Activated T-helper 1 cell treated with anti-CD3 and anti-CD28 coated beads, Interleukin-2, amount 50 U/mL, for 16 hours (primary cell): ENCODE results near the gene MYL10.
"Not testable (repeated sequence)": the region's sequence is repeated elsewhere in the genome, so short reads cannot be mapped to it uniquely, and the experiment has no call there.

Experiments used
- DNase-seq, 2 donors: peaks; one replicate each; pipeline ENCODE4 v3.0.0-alpha.2; 2020; ENCODE audit warnings: low read depth in 1 of 2, low spot score in 1 of 2

MYL10 gene

DNA sequence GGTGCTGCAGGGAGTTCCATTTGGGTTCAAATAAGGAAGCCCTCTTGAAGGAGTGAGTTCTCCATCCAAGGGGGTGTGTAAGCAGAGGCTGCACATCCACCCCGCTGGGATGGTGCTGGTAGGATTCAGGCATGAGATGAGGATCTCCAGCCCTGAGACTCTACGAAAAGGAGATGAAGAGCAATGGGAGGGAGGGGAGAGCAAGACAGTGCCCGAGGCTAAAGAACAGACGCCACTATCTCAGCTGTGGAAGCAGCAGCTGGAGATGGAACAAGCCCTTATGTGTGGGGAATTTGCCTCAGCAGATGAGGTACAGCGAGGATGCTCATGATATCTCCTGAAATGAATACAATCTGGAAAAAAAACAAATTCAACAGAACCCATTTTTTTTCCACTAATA lies 28.1 kb upstream of the MYL10 start:
- DNase-seq, result no peak

DNA sequence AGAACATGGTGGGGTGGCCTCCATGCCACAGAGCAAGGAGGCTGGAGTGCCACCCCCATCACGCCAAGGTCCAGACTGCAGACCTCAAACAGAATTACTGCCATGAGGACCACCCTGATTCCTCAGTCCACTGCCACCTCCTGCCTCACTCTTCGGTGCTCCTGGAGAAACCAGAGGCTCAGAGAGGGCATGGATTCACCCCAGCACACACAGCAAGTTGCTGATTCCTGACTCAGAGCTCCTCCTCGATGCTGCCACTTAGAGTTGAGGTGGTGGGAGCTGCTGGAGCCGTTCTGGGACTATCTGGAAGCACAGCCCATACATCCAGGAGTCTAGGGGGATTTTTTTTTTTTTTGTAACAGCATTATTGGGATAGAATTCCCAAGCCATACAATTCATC lies 22.0 kb upstream of the MYL10 start:
- DNase-seq, result no peak

DNA sequence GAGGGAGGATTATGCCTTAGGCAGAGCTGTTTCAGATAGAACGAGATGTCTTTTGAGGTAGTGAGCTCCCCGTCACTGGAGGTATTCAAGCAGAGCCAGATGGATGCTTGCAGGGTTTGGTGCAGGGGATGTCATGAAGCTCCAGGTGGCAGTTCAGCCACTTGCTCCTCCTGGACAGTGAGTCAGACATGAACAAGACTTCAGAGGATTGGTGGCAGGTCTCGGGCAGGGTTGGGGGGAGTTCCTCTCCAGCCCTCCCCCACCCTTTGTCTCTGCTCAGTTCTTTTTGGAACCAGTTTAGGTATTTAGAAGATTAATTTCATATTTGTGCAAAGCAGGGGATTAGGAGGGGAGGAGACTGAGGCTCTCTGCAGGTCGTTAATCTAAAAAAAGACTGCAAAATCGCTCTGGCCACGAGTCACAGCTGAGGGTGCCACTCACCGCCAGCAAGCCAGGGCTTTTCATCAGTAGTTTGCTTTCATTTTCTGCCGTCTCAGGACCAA lies 21.5 kb upstream of the MYL10 start:
- DNase-seq, result no peak

DNA sequence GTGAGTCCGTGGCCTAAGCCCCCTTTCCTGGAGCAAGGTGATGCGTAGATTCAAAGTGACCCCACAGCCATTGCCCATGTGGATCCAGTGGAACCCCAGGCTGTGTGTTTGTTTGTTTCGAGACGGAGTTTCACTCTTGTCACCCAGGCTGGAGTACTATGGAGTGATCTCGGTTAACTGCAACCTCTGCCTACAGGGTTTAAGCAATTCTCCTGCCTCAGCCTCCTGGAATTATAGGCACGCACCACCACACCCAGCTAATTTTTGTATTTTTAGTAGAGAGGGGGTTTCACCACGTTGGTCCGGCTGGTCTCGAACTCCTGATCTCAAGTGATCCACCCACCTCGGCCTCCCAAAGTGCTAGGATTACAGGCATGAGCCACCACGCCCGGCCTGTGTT lies 18.8 kb upstream of the MYL10 start:
- not testable (repeated sequence) for DNase-seq

DNA sequence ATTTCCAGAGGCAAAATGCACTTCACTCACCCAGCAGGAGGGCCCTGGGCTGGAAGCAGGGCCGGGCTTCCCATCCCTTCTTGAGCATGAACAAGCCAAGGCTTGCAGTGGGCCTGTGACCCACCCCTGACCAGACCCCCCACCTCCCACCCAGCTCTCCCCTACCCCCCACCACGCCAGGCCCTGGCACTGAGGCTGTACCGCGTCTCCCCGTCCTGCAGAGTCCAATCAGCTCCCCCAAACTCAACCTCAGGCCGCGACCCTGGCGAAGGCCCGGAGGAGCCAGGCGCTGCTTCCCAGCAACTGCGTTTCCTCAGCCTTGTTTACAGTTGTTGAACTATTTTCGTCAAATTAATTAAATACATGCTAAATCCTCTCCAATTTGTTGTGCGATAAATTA lies 16.9 kb upstream of the MYL10 start:
- DNase-seq, result no peak

DNA sequence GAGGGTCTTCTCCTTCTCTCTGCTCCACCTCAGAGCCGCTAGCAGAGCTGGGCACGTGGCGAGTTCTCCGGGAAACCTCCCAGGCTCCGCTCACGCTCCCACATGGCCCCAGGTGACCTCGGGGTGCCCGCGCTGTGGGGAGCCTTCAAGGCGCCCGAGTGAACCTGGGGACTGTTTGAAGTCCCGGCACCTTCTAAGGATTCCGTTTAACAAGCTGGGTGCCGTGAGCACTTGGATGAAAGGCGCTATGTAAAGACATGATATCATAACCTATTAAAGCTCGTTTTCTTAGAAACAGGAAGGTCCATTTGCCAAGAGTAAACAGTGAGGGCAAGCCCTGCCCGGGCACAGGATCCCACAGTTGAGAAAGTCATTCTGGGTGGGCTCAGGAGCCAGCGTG lies 15.8 kb upstream of the MYL10 start:
- no peak for DNase-seq

DNA sequence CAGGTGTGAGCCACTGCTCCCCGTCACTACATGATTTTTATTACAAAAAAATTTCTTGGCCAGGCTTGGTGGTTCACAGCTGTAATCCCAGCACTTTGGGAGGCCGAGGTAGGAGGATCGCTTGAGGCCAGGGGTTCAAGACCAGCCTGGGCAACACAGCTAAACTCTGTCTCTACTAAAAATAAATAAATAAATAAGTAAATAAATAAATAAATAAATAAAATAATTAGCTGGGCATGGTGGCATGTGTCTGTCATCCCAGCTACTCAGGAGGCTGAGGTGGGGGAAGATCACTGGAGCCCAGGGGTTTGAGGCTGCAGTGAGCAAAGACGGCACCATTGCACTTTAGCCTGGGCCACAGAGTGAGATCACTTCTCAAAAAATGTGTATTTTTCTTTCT lies 10.0 kb upstream of the MYL10 start:
- DNase-seq, result not testable (repeated sequence)

DNA sequence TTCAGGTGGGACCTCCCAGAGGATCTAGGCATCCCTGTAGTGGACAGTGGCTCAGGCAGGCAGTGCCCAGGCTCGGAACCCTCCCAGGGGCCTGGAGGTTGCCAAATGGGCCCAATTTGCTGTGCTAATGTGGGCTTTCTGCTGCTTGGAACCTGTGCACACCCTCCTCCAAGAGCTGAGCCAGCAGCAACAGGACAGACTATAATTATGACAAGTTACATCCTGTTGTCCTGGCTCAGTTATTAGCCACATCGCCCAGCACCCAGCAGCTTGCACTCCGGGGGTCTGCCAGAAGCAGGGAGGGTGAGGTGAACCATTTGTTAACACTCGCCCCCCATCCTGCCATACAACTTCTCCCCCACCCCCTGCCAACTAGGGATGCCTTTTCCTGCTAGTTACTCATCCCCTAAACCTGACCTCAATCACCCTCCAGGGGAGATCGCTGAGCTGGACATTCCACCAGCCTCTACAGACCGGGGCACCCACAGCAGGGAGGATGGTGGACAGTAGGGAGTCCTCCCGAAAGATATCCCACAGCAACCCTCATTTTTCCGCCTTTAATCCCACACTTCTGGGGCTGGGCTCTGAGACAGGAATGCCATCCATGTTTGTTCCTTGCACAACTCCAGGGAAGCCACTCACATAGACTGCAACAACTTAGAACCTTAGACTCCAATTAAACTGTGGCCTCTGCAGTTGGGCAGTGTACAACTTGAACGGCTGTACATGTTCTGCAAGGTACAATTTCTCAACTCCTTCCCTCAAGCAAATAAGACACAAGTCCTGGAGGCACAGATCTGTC lies 7.9 kb upstream of the MYL10 start:
- DNase-seq, result no peak

DNA sequence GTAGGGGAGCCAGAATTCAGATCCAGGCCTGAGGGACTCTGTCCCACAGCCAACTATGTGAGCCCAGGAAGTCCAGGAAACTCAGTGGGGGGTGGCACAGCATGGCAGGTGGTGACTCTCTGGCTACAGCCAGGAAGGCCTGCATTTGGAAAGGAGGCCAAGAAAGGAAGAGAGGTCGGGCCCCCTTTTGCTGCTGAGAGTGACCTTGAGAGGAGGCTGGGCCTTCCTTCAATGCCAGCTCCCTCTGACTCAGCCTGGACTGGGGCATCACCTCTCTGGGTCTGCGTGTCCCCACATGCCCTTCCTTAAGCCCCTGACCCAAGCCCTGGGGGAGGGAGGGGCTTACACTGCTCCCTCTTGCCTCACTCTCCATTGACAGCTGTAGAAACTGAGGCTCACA lies 6.4 kb upstream of the MYL10 start:
- DNase-seq, result no peak

DNA sequence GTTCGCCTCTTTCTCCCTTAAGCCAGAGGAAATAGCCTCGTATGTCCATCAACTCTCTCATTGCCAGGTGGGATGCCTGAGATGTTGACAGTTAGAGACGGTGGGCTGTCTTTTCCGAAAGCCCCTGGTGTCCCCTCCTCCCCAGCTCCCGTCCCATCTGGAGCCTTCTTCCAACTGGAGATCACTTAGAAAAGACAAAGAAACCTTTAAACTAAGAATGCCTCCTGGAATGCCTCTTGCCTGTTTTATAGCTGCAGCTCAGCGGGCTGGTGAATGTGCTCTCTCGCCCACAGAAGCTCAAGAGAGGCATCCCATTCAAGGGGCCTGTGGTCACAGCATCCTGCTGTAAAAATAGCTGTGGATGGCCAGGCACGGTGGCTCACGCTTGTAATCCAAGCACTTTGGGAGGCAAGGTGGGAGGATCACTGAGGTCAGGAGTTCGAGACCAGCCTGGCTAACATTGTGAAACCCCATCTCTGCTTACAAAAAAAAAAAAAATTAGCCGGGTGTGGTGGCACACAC lies 5.2 kb upstream of the MYL10 start:
- DNase-seq, result no peak

DNA sequence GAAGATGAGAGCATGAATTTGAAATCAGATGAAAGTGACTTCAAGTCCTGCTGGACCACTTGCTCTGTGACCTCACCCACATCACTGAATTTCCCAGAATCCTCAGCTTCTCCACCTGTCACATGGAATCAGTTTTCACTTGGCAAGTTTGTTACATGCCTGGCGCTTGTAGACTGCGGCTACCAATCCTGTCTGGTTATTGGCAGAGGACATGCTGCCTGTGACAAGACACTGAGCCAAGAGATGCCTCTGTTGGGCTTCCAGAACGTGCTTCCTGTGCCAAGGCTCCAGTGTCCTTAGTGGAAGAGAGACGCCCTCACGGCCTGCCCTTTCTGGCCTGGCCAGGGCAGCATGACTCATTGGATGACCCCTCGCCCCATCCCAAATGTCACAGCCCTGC lies 4.4 kb upstream of the MYL10 start:
- no peak for DNase-seq

DNA sequence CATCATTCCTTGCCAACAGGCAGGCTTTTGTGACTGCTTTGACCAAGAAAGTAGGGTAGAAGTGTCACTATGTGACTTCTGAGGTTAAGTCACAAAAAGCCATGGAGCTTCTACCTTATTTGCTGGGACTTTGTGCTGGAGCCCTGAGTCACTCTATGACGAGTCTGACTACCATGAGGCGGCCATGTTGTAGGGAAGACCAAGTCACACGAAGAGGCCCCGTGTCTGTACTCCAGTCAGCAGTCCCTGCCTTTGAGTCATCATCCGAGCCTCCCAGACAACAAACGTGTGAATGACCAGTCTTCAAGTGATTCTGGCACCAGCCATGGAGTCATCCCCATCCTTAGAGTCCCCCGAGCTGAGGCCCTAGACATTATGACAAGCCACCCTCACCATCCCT lies 3.5 kb upstream of the MYL10 start:
- no peak for DNase-seq

DNA sequence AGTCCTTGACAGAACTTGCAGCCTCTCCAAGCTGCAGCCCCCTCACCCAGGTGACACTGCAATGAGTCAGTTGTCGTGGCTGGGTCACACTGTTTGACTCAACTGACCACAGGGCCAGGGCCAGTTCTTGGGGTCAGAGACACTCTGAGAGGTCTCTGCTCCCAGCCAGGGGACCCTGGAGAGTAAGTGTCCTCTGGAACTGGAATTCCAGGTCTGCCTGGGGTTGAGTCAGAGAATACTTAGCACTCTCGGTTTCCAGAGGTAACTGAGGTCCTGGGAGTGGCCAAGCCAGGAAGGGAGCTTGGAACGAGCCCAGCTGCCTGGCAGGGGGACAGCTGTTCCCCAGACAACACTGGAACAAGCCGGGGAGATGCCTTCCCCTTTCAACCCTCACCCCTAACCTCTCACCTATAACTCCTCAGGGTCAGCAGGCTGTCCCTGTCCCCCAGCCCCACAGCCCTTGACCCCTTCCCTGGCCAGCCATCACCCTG lies 2.2 kb upstream of the MYL10 start:
- DNase-seq, result no peak

DNA sequence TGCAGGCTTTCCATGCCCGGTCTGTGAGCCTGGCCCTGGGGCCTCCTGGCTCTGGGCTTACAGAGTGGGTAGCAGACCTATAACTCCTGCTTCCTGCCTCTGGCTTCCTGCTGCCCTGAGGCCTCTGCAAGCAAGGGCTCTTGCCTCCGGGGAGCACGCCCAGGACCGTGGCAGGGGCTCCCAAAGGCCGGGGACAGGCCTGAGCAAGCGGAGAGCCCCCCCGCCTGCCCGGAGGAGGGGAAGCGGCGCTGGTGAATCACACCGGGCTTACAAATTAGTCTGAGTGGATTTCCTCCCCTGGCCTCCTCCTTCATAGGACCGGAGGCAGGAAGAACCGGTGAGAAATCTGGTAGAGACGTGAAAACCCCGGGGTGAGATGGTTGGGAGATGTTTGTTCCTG lies 1.5 kb upstream of the MYL10 start:
- DNase-seq, result no peak

DNA sequence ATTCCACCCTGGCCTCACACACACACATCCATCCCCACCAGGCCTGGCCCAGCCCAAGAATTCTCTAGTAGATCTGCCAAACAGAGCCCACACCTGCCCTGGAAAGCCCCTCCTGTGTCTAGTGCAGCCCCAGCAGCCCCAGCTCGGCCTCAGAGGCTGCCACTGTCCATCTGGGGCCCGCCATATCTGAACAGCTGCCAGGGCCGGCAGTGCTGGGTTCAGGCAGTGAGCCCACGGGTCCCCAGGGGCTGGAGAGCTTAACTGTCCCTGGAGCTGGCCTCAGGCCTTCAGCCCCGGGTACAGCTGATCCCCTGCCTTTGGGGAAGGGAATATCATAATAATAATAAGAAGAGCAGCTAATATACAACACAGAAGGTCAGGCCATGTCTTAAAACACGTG lies 574 bp downstream of the MYL10 start:
- DNase-seq, result no peak

DNA sequence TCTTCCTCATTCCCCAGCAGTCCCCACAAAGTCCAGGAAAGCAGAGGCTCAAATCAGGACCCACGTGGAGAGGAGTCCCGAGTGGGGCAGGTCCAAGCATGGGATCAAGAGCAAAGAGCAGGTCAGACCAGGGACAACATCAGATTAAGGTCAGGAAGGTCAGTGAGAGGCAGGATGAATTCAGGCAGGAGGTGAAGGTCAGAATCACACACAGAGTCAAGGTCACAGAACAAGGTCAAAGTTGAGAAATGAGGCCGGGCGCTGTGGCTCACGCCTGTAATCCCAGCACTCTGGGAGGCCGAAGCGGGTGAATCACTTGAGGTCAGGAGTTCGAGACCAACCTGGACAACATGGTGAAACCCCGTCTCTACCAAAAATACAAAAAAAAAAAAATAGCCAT lies 2.3 kb downstream of the MYL10 start:
- DNase-seq, result no peak

DNA sequence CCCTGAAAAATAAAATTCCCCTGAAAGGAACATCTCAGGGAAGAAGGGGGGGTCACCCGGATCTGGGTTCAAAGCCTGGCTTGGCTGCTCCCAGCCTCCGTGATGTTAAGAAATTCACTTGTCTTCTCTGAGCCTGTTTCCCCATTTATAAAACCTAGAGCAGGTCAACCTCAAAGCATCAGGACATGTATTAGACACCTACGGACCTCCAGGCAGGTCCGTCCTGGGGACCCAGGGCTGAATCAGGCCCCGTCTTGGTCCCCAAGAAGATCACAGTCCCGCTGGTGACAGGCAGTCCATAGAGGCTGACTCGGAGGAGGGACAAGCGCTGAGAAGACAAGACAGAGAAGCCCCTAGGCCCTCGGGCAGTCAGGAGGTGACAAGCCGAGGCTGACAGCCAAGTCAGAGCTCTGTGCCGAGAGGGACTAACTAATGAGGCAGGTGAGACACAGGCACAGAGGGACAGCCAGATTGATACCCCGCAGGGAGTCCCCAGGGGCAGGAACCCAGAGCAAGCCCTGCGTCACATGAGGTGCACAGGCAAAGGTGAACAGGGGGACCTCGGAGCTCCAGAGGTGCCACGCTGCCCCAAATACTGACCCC lies 2.9 kb downstream of the MYL10 start:
- no peak for DNase-seq

DNA sequence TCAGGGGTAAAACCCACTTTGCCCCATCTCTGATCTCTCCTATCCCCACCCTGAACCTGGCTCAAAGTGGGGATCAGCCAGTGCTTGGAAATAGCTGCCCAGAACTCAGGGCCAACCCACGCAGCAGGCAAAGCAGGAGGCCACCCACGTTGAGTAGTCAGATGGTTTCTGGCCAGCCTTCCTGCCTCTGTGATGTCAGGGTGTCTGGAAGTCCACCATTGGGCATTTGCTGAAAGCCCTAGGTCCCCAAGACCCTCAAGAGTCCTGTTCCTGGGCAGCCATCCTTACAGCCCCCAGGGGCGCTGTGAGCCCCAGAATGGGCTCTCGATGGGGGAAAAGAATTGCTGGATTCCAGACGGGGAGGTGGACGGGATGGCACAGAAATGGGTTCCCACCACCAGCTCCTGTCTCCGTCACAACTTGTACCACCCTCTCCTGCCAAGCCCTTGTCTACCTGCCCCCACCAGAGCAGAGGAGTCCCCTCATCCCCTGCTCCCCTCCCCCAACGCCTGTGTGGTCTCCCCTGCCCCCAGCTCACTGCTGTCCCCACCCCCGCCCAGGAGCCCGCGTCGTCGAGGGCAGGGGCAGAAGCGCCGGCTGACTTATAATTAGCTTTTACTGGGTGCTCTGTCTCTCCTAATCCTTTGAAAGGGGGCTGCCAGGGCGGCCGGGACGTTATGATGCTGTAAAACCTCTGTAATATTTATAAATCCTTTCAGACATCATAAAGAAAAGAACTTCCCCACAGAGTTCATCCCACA lies 3.9 kb downstream of the MYL10 start:
- DNase-seq, result no peak

DNA sequence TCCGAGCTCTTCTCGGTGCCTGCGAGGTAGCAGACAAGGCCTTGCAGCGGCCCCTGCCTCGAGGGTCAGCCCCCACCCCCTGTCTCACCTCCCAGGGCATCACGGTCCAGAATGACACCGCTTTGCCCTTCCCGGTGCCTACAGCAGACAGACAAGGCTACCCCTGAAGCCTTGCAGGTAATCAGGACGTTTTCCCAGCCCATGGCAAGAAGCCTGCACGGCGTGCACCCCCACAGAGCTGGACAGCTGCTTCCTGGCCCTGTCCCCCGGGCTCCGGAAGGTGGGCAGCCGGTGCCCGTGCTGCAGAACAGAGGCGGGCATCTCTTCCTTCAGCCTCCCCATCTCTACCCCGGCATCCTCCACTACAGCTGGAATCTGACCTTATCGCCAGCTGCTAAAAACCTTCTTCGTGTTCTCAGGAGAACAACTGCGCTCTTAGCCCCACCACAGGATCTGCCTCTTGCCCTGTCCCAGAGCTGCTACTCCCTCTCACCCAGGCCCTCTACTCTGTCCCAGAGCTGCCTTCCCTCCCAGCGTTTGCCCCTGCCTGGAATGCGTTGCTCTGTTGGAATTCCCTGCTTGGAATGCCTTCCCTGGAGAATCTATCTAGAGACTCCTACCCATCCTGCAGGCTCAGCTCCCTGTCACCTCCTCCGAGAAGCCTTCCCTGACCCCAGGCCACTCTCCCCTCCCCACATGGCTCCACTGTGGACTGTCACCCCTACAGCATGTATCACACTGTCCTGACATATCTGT lies 4.7 kb downstream of the MYL10 start:
- DNase-seq, result no peak

DNA sequence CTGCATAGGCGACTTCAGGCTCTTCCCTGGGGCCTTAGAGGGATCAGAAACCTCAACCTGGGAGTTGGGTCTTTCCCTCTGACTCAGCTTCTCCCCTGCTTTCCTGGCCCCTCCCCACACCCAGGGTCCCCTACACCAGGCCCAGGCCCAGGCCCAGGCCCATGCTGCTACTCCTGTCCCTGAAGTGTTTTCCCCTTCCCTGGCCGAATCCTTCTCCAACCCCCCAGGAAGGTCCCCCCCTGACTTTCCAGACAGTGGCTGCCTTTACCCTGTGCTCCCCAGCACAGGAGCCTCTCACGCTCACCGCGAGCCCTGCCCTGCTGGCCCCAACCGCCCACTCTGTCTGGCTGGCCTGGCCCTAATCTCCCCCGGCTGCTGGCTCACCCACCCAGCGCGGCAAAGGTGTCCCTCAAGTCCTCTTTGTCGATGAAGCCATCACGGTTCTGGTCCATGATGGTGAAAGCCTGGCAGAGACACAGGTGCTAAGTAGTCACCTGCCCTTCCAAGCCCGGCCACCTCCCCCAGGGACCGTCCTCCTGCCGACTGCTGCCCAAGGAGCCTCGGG lies 6.4 kb downstream of the MYL10 start:
- DNase-seq, result no peak

DNA sequence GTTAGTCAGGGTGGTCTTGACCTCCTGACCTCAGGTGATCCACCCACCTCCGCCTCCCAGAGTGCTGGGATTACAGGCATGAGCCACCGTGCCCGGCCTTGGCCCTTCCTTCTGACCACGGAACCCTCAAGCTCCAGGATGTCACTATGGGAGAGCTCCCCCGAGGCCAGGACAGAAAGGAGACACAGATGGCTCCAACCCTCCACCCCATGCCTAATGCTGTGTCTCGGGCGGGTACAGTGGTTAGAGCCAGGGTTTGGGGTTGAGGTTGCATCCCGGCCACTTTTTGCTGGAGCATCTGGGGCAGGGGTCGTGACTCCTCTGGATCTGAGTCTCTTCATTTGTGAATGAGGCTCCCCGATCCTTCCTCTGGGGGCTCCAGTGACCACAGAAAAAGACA lies 8.1 kb downstream of the MYL10 start:
- no peak for DNase-seq
